Measurements from ENCODE around the gene ATP1A4.

The ATP1A4 gene

DNA sequence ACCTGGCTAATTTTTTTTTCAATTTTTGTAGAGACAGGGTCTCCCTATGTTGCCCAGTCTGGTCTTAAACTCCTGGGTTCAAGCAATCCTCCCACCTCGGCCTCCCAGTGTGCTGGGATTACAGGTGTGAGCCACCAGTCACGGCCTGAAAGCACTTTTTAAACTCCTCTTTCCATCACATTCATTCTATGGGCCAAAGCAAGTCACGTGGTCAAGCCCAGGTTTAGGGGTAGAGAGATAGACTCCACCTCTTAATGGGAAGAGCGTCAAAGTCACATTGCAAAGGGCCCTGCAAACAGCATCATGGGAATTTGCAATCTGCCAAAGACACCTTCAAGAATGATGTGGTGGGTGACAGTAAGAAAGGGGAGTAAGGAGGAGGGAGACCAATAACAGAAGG, 7.1 kb downstream of the ATP1A4 start:
- Histone ChIP-seq H3K4me3 (ENCODE audit: insufficient read depth, low read depth, low read length, poor library complexity, severe bottlenecking) (no peak overlapping the region), H3K4me1 (ENCODE audit: control insufficient read depth, insufficient read depth, low read length, poor library complexity, severe bottlenecking) (no peaks in the 10 kb centered on the region), H3K27ac (ENCODE audit: insufficient read depth, low read length, poor library complexity, severe bottlenecking) (no peak overlapping the region), H3K36me3 (ENCODE audit: control insufficient read depth, insufficient read depth, low read length) (no peaks in the 10 kb centered on the region), H3K27me3 (replicated peaks; ENCODE audit: control insufficient read depth, insufficient read depth, low read length, poor library complexity, severe bottlenecking) (no peaks in the 10 kb centered on the region), H3K9me3 (ENCODE audit: control insufficient read depth, low read length) (no peaks in the 10 kb centered on the region)
- no peak for DNase-seq

DNA sequence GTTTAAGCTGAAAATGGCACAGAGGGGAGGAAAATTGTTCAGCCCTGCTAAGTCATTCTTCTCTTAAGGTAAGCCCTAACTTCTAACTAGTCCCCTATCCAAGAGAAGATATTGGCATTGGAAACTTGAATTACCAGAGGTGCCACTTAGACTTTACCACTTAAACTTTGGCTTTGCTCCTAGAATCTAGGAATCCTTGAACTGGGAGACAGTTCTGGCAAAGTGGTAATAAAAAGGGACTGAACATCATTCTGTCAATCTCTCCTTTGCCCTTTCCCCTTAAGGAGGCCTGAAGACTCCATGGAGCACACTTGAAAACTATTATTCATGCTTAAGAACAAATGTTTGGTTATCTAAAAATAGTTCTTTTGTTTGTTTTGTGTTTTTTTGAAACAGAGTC, 8.4 kb downstream of the ATP1A4 start:
- H3K4me1 ChIP-seq (ENCODE audit: control insufficient read depth, insufficient read depth, low read length, poor library complexity, severe bottlenecking) = no peaks in the 10 kb centered on the region
- no peak for DNase-seq
- H3K36me3 ChIP-seq (ENCODE audit: control insufficient read depth, insufficient read depth, low read length) = no peaks in the 10 kb centered on the region
- no peaks in the 10 kb centered on the region for H3K9me3 ChIP-seq (ENCODE audit: control insufficient read depth, low read length)
- H3K27me3 ChIP-seq (replicated peaks; ENCODE audit: control insufficient read depth, insufficient read depth, low read length, poor library complexity, severe bottlenecking) = no peaks in the 10 kb centered on the region
- no peak overlapping the region for H3K4me3 ChIP-seq (ENCODE audit: insufficient read depth, low read depth, low read length, poor library complexity, severe bottlenecking)
- H3K27ac ChIP-seq (ENCODE audit: insufficient read depth, low read length, poor library complexity, severe bottlenecking) = no peak overlapping the region

DNA sequence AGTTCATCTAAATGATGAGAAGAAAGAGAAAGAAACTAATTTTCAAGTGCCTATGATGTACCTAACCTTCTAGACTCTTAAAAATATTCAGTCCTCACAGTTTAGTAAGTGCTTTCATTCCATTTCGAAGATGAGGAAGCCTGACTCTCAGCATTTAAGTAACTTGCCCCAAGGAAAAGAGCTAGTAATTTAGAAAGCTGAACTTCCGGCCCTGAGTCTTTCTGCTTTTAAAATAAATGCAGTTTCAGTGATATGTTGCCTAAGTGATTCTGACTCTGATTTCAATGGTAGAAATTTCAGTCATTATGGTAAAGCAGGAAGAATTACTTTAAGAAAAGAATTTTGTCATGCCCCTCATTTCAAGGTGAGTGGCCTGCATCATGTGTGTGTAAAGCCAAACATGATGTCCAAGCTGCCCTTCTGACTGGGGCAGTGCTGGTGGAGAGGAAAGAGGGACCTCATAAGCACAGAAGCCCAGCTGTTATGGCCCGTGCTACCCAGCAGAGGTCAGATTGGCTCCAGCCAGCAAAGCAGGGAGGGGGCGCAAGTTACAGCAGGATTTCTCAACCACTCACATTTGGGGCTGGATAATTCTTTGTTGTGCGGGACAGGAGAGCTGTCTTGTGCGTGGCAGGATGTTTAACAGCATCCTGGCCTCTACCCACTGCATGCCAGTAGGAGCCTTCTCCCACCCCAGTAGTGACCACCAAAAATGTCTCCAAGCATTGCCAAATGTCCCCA, 10.7 kb downstream of the ATP1A4 start:
- H3K27me3 ChIP-seq (replicated peaks; ENCODE audit: control insufficient read depth, insufficient read depth, low read length, poor library complexity, severe bottlenecking) = no peaks in the 10 kb centered on the region
- H3K4me1 ChIP-seq (ENCODE audit: control insufficient read depth, insufficient read depth, low read length, poor library complexity, severe bottlenecking) = no peaks in the 10 kb centered on the region
- H3K36me3 ChIP-seq (ENCODE audit: control insufficient read depth, insufficient read depth, low read length) = no peaks in the 10 kb centered on the region
- H3K27ac ChIP-seq (ENCODE audit: insufficient read depth, low read length, poor library complexity, severe bottlenecking) = no peak overlapping the region
- no peak overlapping the region for H3K4me3 ChIP-seq (ENCODE audit: insufficient read depth, low read depth, low read length, poor library complexity, severe bottlenecking)
- DNase-seq = no peak
- no peaks in the 10 kb centered on the region for H3K9me3 ChIP-seq (ENCODE audit: control insufficient read depth, low read length)

DNA sequence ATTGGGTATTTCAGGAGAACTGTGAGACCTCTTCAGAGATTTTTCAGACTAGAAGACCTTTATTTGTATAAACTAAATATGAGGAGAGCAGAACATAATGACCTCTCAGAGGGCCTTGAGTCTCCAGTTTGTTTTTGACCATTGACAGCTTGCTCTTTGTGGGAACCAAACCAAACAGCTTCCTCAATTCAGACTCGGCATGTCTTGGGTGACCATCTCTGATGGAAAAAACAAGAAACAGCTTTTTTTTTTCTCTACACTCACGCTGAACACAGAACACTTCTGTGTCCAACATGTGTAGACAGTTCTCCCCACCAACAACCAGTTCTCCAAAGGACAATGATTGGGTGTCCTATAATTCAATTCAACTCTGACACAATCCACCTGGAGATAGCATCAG, 11.5 kb downstream of the ATP1A4 start:
- no peaks in the 10 kb centered on the region for H3K9me3 ChIP-seq (ENCODE audit: control insufficient read depth, low read length)
- H3K4me3 ChIP-seq (ENCODE audit: insufficient read depth, low read depth, low read length, poor library complexity, severe bottlenecking) = no peak overlapping the region
- H3K27me3 ChIP-seq (replicated peaks; ENCODE audit: control insufficient read depth, insufficient read depth, low read length, poor library complexity, severe bottlenecking) = peaks cover 3% of the 10 kb centered on the region
- no peaks in the 10 kb centered on the region for H3K36me3 ChIP-seq (ENCODE audit: control insufficient read depth, insufficient read depth, low read length)
- no peaks in the 10 kb centered on the region for H3K4me1 ChIP-seq (ENCODE audit: control insufficient read depth, insufficient read depth, low read length, poor library complexity, severe bottlenecking)
- no peak for DNase-seq
- no peak overlapping the region for H3K27ac ChIP-seq (ENCODE audit: insufficient read depth, low read length, poor library complexity, severe bottlenecking)

DNA sequence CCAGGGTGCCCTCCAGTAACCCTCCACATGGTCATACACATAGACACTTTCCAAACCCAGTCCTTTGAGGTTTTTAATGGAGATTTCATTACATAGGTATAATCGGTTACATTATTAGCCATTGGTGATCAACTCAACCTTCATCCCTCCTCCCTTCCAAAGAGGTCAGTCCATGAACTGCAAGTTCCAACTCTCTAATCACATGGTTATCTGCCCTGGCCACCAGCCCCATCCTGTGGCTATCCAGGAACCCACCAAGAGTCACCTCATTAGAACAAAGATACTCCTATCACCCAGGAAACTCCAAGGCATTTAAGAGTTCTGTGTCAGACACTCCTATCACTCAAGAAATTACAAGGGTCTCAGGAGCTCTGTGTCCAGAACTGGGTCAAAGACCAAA, 12.2 kb downstream of the ATP1A4 start:
- Histone ChIP-seq H3K27ac (ENCODE audit: insufficient read depth, low read length, poor library complexity, severe bottlenecking) (no peak overlapping the region), H3K27me3 (replicated peaks; ENCODE audit: control insufficient read depth, insufficient read depth, low read length, poor library complexity, severe bottlenecking) (peaks cover 4% of the 10 kb centered on the region), H3K4me1 (ENCODE audit: control insufficient read depth, insufficient read depth, low read length, poor library complexity, severe bottlenecking) (no peaks in the 10 kb centered on the region), H3K9me3 (ENCODE audit: control insufficient read depth, low read length) (no peaks in the 10 kb centered on the region), H3K4me3 (ENCODE audit: insufficient read depth, low read depth, low read length, poor library complexity, severe bottlenecking) (no peak overlapping the region), H3K36me3 (ENCODE audit: control insufficient read depth, insufficient read depth, low read length) (no peaks in the 10 kb centered on the region)
- DNase-seq = no peak

DNA sequence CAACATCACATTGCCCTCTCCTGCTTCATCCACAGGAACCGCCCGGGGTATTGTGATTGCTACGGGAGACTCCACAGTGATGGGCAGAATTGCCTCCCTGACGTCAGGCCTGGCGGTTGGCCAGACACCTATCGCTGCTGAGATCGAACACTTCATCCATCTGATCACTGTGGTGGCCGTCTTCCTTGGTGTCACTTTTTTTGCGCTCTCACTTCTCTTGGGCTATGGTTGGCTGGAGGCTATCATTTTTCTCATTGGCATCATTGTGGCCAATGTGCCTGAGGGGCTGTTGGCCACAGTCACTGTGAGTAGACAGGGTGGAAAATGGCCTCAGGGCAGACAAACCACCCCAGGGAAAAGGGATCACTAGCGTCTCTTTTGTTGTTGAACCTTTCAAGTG, 12.7 kb downstream of the ATP1A4 start:
- Histone ChIP-seq H3K36me3 (ENCODE audit: control insufficient read depth, insufficient read depth, low read length) (no peaks in the 10 kb centered on the region), H3K27me3 (replicated peaks; ENCODE audit: control insufficient read depth, insufficient read depth, low read length, poor library complexity, severe bottlenecking) (peaks cover 4% of the 10 kb centered on the region), H3K27ac (ENCODE audit: insufficient read depth, low read length, poor library complexity, severe bottlenecking) (no peak overlapping the region), H3K4me3 (ENCODE audit: insufficient read depth, low read depth, low read length, poor library complexity, severe bottlenecking) (no peak overlapping the region), H3K9me3 (ENCODE audit: control insufficient read depth, low read length) (no peaks in the 10 kb centered on the region), H3K4me1 (ENCODE audit: control insufficient read depth, insufficient read depth, low read length, poor library complexity, severe bottlenecking) (no peaks in the 10 kb centered on the region)
- DNase-seq = no peak

DNA sequence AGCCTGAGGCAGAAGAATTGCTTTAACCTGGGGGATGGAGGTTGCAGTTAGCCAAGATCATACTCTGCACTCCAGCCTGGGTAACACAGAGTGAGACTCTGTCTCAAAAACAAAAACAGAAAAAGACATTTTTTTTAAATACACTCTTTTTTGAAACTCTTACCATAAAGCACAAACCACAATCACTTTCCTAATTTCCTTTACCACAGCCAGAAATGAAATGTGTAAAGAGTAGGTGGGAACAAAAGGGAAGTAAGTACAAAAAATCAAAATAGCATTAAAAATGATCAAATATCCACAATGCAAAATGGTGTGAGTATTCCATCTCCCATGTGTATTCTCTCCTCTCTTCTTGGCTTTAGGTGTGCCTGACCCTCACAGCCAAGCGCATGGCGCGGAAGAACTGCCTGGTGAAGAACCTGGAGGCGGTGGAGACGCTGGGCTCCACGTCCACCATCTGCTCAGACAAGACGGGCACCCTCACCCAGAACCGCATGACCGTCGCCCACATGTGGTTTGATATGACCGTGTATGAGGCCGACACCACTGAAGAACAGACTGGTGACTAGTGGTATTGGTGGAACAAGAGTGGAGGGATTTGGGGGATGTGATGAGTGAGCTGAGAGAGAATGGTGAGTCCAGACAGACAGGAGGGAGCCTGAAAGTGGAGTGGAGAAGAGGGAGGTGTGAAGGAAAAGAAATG, 14.9 kb downstream of the ATP1A4 start:
- DNase-seq = no peak
- Histone ChIP-seq H3K27me3 (replicated peaks; ENCODE audit: control insufficient read depth, insufficient read depth, low read length, poor library complexity, severe bottlenecking) (peaks cover 4% of the 10 kb centered on the region), H3K9me3 (ENCODE audit: control insufficient read depth, low read length) (no peaks in the 10 kb centered on the region), H3K4me3 (ENCODE audit: insufficient read depth, low read depth, low read length, poor library complexity, severe bottlenecking) (no peak overlapping the region), H3K4me1 (ENCODE audit: control insufficient read depth, insufficient read depth, low read length, poor library complexity, severe bottlenecking) (no peaks in the 10 kb centered on the region), H3K27ac (ENCODE audit: insufficient read depth, low read length, poor library complexity, severe bottlenecking) (no peak overlapping the region), H3K36me3 (ENCODE audit: control insufficient read depth, insufficient read depth, low read length) (no peaks in the 10 kb centered on the region)

DNA sequence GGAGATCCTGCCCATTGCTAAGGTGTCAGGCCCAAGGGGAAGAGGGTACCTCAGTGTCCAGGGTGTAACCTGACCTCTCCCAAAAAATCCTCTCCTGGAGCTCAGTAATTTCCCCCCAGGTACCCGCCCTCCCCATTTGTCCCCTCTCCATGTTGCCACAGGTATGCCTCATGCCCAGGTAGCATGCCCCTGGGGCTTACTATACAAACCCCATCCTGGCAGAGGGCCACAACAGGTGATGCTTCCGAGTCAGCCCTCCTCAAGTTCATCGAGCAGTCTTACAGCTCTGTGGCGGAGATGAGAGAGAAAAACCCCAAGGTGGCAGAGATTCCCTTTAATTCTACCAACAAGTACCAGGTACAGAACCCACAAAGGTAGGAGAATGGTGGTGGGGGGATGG, 15.7 kb downstream of the ATP1A4 start:
- no peak for DNase-seq
- peaks cover 4% of the 10 kb centered on the region for H3K27me3 ChIP-seq (replicated peaks; ENCODE audit: control insufficient read depth, insufficient read depth, low read length, poor library complexity, severe bottlenecking)
- no peaks in the 10 kb centered on the region for H3K36me3 ChIP-seq (ENCODE audit: control insufficient read depth, insufficient read depth, low read length)
- H3K4me1 ChIP-seq (ENCODE audit: control insufficient read depth, insufficient read depth, low read length, poor library complexity, severe bottlenecking) = no peaks in the 10 kb centered on the region
- H3K27ac ChIP-seq (ENCODE audit: insufficient read depth, low read length, poor library complexity, severe bottlenecking) = no peak overlapping the region
- H3K9me3 ChIP-seq (ENCODE audit: control insufficient read depth, low read length) = no peaks in the 10 kb centered on the region
- H3K4me3 ChIP-seq (ENCODE audit: insufficient read depth, low read depth, low read length, poor library complexity, severe bottlenecking) = no peak overlapping the region

DNA sequence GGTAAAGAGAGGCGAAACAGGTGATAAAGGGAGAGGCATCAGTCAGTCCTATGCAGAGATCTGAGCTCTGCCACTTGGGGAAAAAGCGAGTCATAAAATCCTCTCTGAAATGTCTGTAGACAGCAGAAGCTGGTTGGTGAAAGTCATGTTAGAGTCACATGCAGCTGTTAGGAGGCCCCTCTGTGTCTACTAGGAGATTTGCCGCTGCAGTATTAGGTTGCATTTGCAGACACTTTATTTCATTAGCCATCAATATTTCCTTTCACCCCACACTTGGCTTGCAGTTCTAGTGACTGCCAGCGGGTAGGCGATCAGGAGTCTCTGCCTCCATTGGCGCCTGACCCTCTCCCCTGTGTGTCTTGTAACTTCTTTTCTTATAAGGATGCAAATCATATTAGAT, 16.2 kb downstream of the ATP1A4 start:
- Histone ChIP-seq H3K4me3 (ENCODE audit: insufficient read depth, low read depth, low read length, poor library complexity, severe bottlenecking) (no peak overlapping the region), H3K4me1 (ENCODE audit: control insufficient read depth, insufficient read depth, low read length, poor library complexity, severe bottlenecking) (no peaks in the 10 kb centered on the region), H3K9me3 (ENCODE audit: control insufficient read depth, low read length) (no peaks in the 10 kb centered on the region), H3K27me3 (replicated peaks; ENCODE audit: control insufficient read depth, insufficient read depth, low read length, poor library complexity, severe bottlenecking) (peaks cover 4% of the 10 kb centered on the region), H3K36me3 (ENCODE audit: control insufficient read depth, insufficient read depth, low read length) (no peaks in the 10 kb centered on the region), H3K27ac (ENCODE audit: insufficient read depth, low read length, poor library complexity, severe bottlenecking) (no peak overlapping the region)
- DNase-seq = no peak

DNA sequence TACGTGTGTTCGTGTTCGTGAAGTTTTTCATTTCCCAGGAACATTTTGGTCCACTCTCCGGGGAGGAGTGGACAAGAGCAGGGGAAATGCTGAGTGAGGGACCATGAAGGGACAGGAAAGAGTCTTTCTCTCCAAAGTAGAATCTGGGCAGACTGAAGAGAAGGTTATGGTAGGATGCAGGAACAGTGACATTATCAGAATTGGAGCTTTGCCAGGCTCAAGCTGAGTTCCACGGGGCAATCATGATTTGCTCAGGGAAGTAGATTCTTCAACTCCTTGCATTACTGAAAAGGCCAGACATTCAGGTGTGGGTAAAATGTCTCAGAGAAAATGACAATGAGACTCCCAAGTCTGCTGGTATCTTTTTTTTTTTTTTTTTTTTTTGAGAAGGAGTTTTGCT, 16.6 kb downstream of the ATP1A4 start:
- no peak for DNase-seq
- Histone ChIP-seq H3K27ac (ENCODE audit: insufficient read depth, low read length, poor library complexity, severe bottlenecking) (no peak overlapping the region), H3K27me3 (replicated peaks; ENCODE audit: control insufficient read depth, insufficient read depth, low read length, poor library complexity, severe bottlenecking) (peaks cover 4% of the 10 kb centered on the region), H3K4me1 (ENCODE audit: control insufficient read depth, insufficient read depth, low read length, poor library complexity, severe bottlenecking) (no peaks in the 10 kb centered on the region), H3K9me3 (ENCODE audit: control insufficient read depth, low read length) (no peaks in the 10 kb centered on the region), H3K36me3 (ENCODE audit: control insufficient read depth, insufficient read depth, low read length) (no peaks in the 10 kb centered on the region), H3K4me3 (ENCODE audit: insufficient read depth, low read depth, low read length, poor library complexity, severe bottlenecking) (no peak overlapping the region)

All from effector memory CD4-positive, alpha-beta T cell (primary cell).